Activated naive CD4-positive, alpha-beta T cell treated with anti-CD3 and anti-CD28 coated beads, Interleukin-2, amount 10 ng/mL, durations not matched to agents 7 days and 5 days (primary cell): ENCODE measurements around the gene CAMTA1.

Experiments
- CTCF ChIA-PET: fragments of 350-600 bp; sonication (Branson Sonifier 250); formaldehyde crosslinking; loops from one replicate; lab custom pipeline; 2021; ENCODE audit warnings: antibody characterized with exemption; lab: Charles Lee
- DNase-seq: peaks from one replicate; pipeline ENCODE4 v3.0.0-alpha.2; 2020
- H3K27ac Mint-ChIP-seq: one replicate; pipeline ENCODE4 v1.8.0; 2021; ENCODE audit warnings: mild to moderate bottlenecking, moderate library complexity, mixed read lengths
- H3K27me3 Mint-ChIP-seq: one replicate; pipeline ENCODE4 v1.8.0; 2021; ENCODE audit warnings: mild to moderate bottlenecking, mixed read lengths
- H3K36me3 Mint-ChIP-seq: one replicate; pipeline ENCODE4 v1.8.0; 2021; ENCODE audit warnings: mixed read lengths
- H3K4me1 Mint-ChIP-seq: one replicate; pipeline ENCODE4 v1.8.0; 2021; ENCODE audit warnings: mixed read lengths
- H3K4me3 Mint-ChIP-seq: one replicate; pipeline ENCODE4 v1.8.0; 2021; ENCODE audit warnings: mild to moderate bottlenecking, moderate library complexity, mixed read lengths
- H3K9me3 Mint-ChIP-seq: one replicate; pipeline ENCODE4 v1.8.0; 2021; ENCODE audit warnings: mixed read lengths

The CAMTA1 gene

GRCh38 chr1:7476402-7476801 is 691.1 kb downstream of the CAMTA1 start:
- DNase-seq: no peak
- Mint-ChIP-seq H3K27ac (no peak overlapping the region), H3K9me3 (no peaks in the 10 kb centered on the region), H3K4me1 (no peaks in the 10 kb centered on the region), H3K4me3 (no peak overlapping the region), H3K27me3 (no peaks in the 10 kb centered on the region), H3K36me3 (no peaks in the 10 kb centered on the region)
- CTCF ChIA-PET: no interaction called here

DNA sequence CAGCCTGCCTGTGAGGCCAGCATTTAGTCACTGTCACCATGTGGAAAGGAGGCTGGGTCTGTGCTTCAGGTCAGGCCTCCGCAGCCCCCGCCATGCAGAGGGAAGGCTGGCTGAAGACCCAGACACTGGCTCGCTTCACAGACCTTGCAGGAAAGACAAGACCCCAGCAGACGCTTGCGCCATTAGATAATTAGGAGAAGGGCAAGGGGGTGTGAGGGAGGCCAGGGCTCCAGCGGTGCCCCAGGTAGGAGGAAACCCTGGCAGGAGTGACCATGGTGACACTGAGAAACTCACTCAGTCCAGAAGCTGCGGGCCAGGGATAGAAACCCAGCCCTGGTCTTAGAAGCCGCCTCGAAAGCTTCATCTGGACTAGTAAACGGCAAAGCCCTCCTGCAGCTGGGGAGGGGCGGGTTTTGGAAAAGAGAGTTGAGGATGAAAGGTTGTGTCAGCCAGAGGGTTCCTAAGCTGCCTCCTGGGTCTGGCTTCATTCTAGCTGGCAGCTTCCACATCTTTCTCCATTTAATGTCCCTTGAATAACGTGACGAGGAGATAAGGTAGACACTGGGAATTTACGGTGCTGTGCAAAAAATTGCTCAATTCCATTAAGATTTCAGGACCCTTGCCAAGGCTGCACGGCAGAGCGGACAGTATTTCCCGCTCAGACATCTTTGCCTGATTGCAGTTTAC is 691.8 kb downstream of the CAMTA1 start:
- Mint-ChIP-seq H3K36me3 (no peaks in the 10 kb centered on the region), H3K4me1 (no peaks in the 10 kb centered on the region), H3K27ac (no peak overlapping the region), H3K9me3 (no peaks in the 10 kb centered on the region), H3K4me3 (no peak overlapping the region), H3K27me3 (no peaks in the 10 kb centered on the region)
- DNase-seq: no peak
- CTCF ChIA-PET: no interaction called here

GRCh38 chr1:7477593-7477992 is 692.3 kb downstream of the CAMTA1 start:
- DNase-seq: no peak
- Mint-ChIP-seq H3K27me3 (no peaks in the 10 kb centered on the region), H3K27ac (no peak overlapping the region), H3K9me3 (no peaks in the 10 kb centered on the region), H3K36me3 (no peaks in the 10 kb centered on the region), H3K4me3 (no peak overlapping the region), H3K4me1 (no peaks in the 10 kb centered on the region)
- CTCF ChIA-PET: no interaction called here

DNA sequence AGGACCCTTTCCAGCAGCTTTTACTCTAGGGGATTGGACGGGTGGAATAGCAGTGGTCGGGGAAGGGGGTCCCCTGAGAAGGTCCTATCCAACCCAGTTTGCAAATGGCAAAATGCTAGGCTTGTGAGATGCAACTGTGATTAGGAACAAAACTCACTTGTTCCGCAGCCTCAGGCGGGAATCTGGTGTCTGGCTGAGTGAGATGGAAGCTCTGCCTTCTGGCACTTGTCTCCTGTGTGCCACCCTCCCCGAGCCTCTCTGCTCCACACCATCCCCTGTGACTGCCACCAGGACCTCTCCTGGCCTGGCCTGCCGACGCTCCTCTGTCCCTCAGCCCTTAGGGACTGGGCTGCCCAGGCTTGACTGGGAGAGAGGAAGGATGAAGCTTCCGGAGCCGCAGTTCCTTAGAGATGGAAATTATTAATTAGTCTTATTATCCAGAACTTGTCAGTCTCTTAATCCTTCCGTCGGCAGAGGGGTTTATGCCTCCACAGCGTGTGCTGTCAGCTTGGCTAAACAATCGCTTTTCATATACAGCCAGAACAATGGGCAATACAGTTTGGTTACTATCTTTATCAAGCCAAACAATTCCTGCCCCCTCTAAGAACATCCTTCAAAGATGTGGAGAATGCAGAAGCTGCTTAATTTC is 693.0 kb downstream of the CAMTA1 start:
- no peaks in the 10 kb centered on the region for H3K27me3 Mint-ChIP-seq
- no peak for DNase-seq
- H3K36me3 Mint-ChIP-seq: no peaks in the 10 kb centered on the region
- CTCF ChIA-PET: no interaction called here
- no peaks in the 10 kb centered on the region for H3K9me3 Mint-ChIP-seq
- no peak overlapping the region for H3K4me3 Mint-ChIP-seq
- no peaks in the 10 kb centered on the region for H3K4me1 Mint-ChIP-seq
- no peak overlapping the region for H3K27ac Mint-ChIP-seq

DNA sequence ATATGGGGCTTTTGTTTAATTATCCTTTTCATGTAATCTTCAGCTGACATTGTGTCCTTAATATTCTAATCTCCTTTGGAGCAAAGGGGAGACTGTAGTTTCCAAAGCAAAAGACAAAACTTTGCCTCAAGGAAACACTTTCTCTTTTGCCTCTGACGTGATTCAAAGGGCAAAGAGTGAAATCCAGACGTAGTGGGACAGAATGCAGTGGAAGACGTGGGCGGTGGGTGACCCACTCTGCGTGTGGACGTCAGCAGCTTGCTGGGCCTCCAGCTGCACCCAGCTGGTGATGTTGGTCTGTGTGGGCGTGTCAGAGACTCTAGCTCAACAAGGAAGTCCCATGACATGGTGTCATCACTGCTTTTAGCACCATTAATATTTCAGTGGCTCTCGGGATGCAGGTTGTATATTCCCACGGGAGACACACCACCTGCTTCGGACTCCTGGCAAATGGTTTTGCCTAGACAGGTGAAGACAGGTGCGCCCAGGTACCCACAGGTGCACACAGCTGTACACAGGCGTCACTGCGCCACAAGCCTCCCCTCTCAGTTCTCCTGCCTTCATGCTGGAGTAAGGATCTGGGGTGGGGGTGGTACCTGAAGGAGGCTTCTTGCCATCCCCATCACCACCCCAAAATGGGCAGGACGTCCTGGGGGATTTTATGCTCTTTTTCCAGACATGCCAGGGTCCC is 693.7 kb downstream of the CAMTA1 start:
- Mint-ChIP-seq H3K4me1 (no peaks in the 10 kb centered on the region), H3K9me3 (no peaks in the 10 kb centered on the region), H3K27me3 (no peaks in the 10 kb centered on the region), H3K36me3 (no peaks in the 10 kb centered on the region), H3K27ac (no peak overlapping the region), H3K4me3 (no peak overlapping the region)
- CTCF ChIA-PET: no interaction called here
- DNase-seq: no peak

- H3K27ac Mint-ChIP-seq: no peak overlapping the region
Observed at GRCh38 chr1:7479571-7479970, 694.3 kb downstream of the CAMTA1 start.

GRCh38 chr1:7481194-7481593 is 695.9 kb downstream of the CAMTA1 start:
- H3K36me3 Mint-ChIP-seq: no peaks in the 10 kb centered on the region

More at GRCh38 chr1:7479571-7479970, 694.3 kb downstream of the CAMTA1 start:
- Mint-ChIP-seq H3K36me3 (no peaks in the 10 kb centered on the region), H3K4me3 (no peak overlapping the region), H3K27me3 (no peaks in the 10 kb centered on the region), H3K4me1 (no peaks in the 10 kb centered on the region), H3K9me3 (no peaks in the 10 kb centered on the region)
- DNase-seq: no peak
- CTCF ChIA-PET: no interaction called here

GRCh38 chr1:7482077-7482476 is 696.8 kb downstream of the CAMTA1 start:
- H3K27ac Mint-ChIP-seq: no peak overlapping the region
- H3K4me3 Mint-ChIP-seq: no peak overlapping the region
- CTCF ChIA-PET: no interaction called here
- no peak for DNase-seq
- no peaks in the 10 kb centered on the region for H3K9me3 Mint-ChIP-seq
- H3K27me3 Mint-ChIP-seq: no peaks in the 10 kb centered on the region
- no peaks in the 10 kb centered on the region for H3K4me1 Mint-ChIP-seq
- no peaks in the 10 kb centered on the region for H3K36me3 Mint-ChIP-seq

More at GRCh38 chr1:7481194-7481593, 695.9 kb downstream of the CAMTA1 start:
- H3K9me3 Mint-ChIP-seq: no peaks in the 10 kb centered on the region
- CTCF ChIA-PET: no interaction called here
- H3K27ac Mint-ChIP-seq: no peak overlapping the region
- no peaks in the 10 kb centered on the region for H3K4me1 Mint-ChIP-seq
- DNase-seq: no peak
- no peaks in the 10 kb centered on the region for H3K27me3 Mint-ChIP-seq
- H3K4me3 Mint-ChIP-seq: no peak overlapping the region

DNA sequence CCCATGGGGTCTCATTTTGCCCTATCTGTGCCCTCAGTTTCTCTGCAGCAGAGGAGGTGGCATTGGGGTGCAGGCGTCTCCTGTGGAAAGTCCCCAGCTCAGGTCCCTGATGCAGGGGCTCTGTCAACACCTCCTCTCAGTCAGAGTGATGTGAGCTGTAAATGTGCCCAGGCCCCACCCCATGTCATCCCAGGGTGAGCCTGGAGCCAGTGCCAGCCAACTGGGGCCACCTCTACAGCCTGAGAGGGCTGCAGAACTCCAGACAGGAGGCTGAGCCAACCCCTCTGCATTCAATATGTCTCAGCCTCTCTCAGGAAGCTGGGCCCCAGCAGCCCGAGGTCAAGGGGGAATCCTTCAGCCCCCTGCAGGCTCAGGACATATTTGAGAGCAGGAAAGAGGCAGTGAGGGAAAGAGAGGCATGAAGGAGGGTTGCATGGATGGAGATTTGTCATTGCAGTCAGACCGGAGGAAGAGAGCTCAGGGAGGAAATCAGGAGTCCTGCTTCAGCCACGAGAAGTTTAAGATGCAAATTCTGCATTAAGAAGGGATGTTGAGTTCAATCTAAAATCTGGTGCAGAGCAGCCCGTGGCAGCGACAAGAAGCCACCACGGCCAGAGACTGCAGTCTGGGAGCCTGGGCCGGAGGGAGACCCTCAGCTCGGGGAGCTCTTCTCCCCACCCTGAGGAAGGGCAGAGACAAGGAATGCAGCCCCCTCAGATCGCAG is 697.7 kb downstream of the CAMTA1 start:
- CTCF ChIA-PET: no interaction called here
- H3K4me3 Mint-ChIP-seq: no peak overlapping the region
- H3K36me3 Mint-ChIP-seq: no peaks in the 10 kb centered on the region
- no peaks in the 10 kb centered on the region for H3K4me1 Mint-ChIP-seq
- H3K27me3 Mint-ChIP-seq: peaks cover 5% of the 10 kb centered on the region
- DNase-seq: no peak
- H3K27ac Mint-ChIP-seq: no peak overlapping the region
- no peaks in the 10 kb centered on the region for H3K9me3 Mint-ChIP-seq

DNA sequence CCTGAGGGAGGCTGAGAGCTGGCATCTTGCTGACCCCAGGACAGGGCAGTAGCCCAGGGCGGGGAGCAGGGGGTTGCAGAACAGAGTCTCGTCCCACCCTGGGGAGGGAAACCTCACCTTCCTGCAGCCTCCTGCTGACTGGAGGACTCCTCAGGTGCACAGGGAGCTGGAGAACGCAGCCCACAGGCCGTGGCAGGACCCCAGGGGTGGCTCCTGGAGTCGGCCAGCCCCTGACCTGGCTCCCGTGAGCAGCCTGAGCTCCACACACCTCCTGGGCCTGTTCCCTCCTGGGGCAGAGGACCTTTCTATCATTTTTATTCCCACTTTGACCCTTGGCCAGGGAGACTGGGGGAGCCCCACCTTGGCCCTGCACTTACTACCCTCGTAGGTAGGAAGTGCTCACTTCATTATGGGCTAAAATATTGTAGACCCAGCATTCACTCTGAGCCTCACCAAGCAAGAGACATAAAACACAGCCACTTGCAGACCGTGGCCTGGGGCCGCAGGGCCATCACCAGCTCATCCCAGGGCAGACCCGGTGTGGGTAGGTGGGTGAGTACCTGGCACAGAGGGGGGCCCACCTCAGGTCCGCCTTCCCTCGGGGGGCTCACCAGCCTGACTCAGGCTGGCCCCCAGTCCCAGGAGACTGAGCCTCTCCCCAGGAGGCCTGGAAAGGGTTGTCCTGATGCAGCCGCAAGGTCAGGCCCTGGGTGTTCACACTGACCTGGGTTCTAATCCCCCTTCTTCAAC is 698.6 kb downstream of the CAMTA1 start:
- Mint-ChIP-seq H3K27me3 (peaks cover 5% of the 10 kb centered on the region), H3K27ac (no peak overlapping the region), H3K4me3 (no peak overlapping the region), H3K9me3 (no peaks in the 10 kb centered on the region), H3K36me3 (no peaks in the 10 kb centered on the region), H3K4me1 (no peaks in the 10 kb centered on the region)
- no peak for DNase-seq
- CTCF ChIA-PET: no interaction called here

GRCh38 chr1:7485086-7485780 is 700.0 kb downstream of the CAMTA1 start:
- Mint-ChIP-seq H3K27me3 (peaks cover 5% of the 10 kb centered on the region), H3K27ac (no peak overlapping the region), H3K4me3 (no peak overlapping the region), H3K36me3 (no peaks in the 10 kb centered on the region), H3K9me3 (no peaks in the 10 kb centered on the region), H3K4me1 (no peaks in the 10 kb centered on the region)
- DNase-seq: no peak
- CTCF ChIA-PET: no interaction called here

GRCh38 chr1:7485826-7486225 is 700.6 kb downstream of the CAMTA1 start:
- DNase-seq: no peak
- no peaks in the 10 kb centered on the region for H3K9me3 Mint-ChIP-seq
- no peaks in the 10 kb centered on the region for H3K36me3 Mint-ChIP-seq
- CTCF ChIA-PET: no interaction called here
- peaks cover 5% of the 10 kb centered on the region for H3K27me3 Mint-ChIP-seq
- no peaks in the 10 kb centered on the region for H3K4me1 Mint-ChIP-seq
- H3K27ac Mint-ChIP-seq: no peak overlapping the region
- H3K4me3 Mint-ChIP-seq: no peak overlapping the region

DNA sequence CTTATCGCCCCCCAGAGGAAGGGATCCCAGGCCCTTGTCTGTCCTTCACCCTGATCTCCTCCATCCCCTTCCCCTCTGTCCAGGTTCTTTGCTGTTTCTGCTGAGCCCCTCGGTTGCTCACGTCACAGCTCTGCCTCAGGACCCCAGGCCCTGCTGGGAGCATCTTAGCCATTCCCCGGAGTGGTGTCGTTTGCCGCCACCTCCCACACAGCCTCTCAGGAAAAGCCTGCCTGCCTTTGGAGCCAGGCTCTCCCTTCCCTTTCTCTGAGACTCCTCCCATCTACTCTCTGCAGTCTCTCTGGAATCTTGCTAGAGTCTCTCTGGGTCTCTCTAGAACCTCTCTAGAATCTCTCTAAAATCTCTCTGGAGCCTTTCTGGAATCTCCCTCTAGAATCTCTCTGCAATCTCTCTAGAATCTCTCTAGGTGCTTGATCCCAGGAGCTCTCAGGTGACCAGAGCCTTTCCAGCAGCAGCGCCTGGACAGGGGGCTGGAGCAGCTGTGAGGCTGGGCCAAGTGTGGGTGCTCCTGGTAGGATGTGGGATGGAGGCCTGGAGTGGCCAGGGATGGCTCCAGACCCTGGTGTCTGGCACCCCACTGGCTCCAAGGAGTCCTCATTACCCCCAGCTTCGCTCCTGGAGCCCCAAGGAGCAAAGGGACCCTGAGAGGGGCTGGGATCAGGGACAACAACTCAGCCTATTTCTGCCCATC is 702.7 kb downstream of the CAMTA1 start:
- CTCF ChIA-PET: no interaction called here
- Mint-ChIP-seq H3K27me3 (peaks cover 5% of the 10 kb centered on the region), H3K4me1 (no peaks in the 10 kb centered on the region), H3K9me3 (peaks cover 10% of the 10 kb centered on the region), H3K4me3 (no peak overlapping the region), H3K27ac (no peak overlapping the region), H3K36me3 (no peaks in the 10 kb centered on the region)
- DNase-seq: no peak
